Activated CD4-positive, CD25-positive, alpha-beta regulatory T cell treated with anti-CD3 and anti-CD28 coated beads, Interleukin-2, amount 50 U/mL, for 24 hours (primary cell): ENCODE data around the gene CMPK2.
"Not testable (repeated sequence)": the region's sequence is repeated elsewhere in the genome, so short reads cannot be mapped to it uniquely, and the experiment has no call there.

Source experiments
- ATAC-seq, 2 donors: fragments of 150-1000 bp; cut with Tn5 transposase; one replicate each; pipeline ENCODE4 v1.10.0; 2021; ENCODE audit warnings: mild to moderate bottlenecking in 1 of 2, moderate library complexity in 1 of 2

CMPK2 gene, protein sequence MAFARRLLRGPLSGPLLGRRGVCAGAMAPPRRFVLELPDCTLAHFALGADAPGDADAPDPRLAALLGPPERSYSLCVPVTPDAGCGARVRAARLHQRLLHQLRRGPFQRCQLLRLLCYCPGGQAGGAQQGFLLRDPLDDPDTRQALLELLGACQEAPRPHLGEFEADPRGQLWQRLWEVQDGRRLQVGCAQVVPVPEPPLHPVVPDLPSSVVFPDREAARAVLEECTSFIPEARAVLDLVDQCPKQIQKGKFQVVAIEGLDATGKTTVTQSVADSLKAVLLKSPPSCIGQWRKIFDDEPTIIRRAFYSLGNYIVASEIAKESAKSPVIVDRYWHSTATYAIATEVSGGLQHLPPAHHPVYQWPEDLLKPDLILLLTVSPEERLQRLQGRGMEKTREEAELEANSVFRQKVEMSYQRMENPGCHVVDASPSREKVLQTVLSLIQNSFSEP

DNA sequence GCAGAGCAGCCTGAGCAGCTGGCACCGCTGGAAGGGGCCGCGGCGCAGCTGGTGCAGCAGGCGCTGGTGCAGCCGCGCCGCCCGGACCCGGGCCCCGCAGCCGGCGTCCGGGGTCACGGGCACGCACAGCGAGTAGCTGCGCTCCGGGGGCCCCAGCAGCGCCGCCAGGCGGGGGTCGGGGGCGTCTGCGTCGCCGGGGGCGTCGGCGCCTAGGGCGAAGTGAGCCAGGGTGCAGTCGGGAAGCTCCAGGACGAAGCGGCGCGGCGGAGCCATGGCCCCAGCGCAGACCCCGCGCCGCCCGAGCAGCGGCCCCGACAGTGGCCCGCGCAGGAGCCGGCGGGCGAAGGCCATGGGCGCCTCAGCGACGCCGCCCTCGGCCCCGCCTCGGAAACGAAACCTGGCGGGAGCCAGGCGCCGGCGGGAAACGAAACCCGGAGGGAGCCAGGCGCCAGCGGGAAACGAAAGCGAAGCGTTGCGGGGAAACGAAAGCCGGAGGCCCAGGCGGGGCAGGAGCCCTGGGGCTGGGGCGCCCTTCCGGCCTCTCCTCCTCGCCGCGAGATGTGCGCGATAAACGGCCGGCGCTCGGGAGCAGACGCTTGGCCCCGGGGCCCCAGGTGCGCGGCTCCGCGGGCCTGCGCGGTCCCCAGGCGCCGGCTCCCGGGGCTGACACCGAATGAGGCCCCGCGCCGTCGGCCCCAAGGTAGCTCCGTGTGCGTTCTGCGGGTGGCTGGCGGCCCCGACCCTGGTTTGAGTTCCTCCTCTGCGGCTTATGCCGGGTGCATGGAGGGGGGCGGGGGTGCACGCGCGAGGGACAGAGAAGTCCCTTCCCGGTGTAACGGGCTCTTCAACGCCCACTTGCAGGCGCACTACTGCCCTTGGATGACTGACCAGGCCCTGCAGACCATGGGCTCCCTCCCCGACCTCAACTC, at the start of gene CMPK2:
Gene CMPK2, minus strand, starts transcription at position 562 of the 929 bp plus-strand sequence. Its CDS starts 211 bp downstream, at position 351.
- peak; percentile 76 to 77 for ATAC-seq

DNA sequence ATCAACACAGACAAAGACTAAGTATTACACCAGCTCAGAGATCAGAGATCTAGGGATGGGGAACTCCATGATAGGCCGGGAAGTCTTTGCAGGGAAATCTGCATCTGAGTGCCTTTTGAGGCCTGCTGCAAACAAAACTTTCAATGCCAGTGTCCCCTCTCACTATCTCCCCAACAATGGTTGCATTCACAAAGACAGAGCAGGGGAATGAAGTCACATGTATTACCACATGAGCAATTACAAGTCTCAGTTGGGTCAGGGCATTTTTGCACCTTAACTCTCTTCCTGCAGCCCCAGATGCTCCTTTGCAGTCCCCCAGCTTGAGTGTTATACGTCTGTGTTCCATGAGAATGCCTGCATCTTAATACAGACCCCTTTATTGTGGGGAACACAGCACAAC, 49.7 kb upstream of the CMPK2 start:
- ATAC-seq: no peak

GRCh38 chr2:6914828-6915227, 49.1 kb upstream of the CMPK2 start:
- ATAC-seq: no peak

DNA sequence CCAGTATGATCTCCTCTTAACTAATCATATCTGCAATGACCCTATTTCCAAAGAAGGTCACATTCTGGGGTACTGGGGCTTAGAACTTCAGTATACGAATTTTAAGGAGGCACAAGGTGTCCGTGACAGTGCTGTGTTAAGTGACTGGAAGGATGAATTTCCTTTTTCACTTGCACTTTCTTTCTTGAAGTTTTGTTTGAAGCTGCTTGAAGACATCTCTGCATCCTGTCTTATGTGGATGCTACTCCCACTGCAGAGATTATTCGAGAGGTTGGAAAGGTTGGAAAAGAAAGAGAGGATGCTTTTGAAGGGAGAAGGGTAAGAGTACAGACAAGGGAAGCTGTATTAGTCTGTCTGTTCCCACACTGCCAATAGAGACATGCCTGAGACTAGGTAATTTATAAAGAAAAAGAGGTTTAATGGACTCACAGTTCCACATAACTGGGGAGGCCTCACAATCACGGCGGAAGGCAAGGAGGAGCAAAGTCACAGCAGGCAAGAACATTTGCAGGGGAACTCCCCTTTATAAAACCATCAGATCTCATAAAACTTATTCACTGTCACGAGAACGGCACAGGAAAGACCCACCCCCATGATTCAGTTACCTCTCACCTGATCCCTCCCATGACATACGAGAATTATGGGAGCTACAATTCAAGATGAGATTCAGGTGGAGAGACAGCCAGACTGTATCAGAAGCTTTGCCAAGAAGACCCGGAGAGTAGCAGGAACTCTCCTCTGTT, 47.9 kb upstream of the CMPK2 start:
- ATAC-seq: peak; percentile 44 to 51

GRCh38 chr2:6911721-6912120, 46.0 kb upstream of the CMPK2 start:
- no peak for ATAC-seq

GRCh38 chr2:6909431-6910385, 44.0 kb upstream of the CMPK2 start:
- peak; percentile 59 to 63 for ATAC-seq

DNA sequence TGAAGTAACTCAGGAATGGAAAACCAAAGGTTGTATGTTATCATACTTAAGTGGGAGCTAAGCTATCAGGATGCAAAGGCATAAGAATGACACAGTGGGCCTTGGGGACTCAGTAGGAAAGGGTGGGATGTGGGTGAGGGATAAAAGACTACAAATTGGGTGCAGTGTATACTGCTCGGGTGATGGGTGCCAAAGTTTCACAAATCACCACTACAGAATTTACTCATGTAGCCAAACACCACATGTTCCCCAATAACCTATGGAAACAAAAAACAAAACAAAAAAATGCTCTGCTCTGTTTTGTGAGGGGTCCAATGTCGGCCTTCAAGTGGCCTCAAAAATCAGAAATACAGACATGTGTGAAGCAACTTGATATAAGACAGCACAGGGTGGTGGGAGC, 42.6 kb upstream of the CMPK2 start:
- ATAC-seq: no peak

DNA sequence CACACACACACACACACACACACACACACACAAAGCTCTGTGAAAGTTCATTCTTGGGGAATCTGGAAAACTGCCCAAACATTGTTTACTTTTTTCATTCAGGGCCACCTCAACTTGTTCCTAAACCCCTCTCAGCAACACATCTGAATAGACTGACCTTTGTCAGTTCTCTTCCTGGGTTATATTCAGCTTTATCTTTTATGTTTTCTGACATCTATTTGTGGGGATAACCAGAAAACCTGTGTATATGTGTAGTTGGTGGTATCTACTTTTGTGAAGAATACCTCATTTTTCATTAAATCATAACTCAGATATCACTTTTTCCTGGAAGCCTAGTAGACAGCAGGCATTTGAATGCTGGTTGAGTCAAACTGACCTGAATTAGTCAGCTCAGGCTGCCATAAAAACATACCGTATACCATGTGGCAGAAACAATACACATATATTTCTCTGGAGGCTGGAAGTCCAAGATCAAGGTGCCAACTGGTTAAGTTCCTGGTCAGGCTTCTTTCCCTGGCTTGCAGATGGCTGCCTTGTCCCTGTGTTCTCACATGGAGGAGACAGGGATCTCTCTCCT, 40.5 kb upstream of the CMPK2 start:
- peak; percentile 75 to 76 for ATAC-seq

DNA sequence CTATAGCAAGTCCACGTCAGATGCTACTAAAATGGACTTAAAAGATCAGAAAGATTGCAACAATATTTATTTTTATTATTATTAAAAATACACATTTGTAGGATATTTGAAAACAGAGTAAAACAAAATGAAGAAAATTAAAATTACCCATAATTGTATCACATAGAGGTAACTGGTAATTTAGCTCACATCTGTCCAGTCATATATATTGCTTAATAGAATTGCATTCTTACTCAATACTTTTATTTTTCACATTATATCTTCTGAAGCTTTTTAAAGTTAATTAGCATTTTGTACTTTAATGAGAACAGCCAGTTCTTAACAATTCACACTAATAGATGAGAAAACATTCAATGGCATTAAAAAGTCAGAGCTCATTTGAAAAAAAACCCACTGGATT, 40.0 kb upstream of the CMPK2 start:
- ATAC-seq: no peak

- not testable (repeated sequence) for ATAC-seq
Measured at GRCh38 chr2:6902581-6902980, 36.9 kb upstream of the CMPK2 start.

- ATAC-seq: no peak
Measured at GRCh38 chr2:6896930-6897759, 31.4 kb upstream of the CMPK2 start.

GRCh38 chr2:6893876-6894482, 28.3 kb upstream of the CMPK2 start:
- ATAC-seq: no peak

DNA sequence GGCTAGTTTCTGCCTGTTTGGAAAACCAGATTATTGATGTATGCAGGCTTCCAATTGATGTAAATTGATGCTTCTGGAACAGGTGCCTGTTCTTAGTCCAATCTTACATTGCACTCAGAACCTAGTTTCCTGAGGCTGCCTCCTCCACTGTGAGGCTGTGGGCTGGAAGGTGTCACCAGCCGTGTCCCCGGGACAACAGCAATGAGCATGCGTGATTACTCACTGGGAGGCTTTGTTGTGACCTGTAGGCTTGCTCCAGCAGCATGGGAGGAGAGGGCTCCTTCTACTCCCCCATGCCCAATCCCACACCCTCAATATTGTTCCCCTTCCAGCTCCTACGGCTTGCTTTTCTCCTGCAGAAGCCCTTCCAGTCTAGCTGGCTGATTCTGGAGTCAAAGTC, 23.0 kb upstream of the CMPK2 start:
- ATAC-seq: no peak

GRCh38 chr2:6887751-6888192, 22.1 kb upstream of the CMPK2 start:
- no peak for ATAC-seq

- ATAC-seq: no peak
Measured at GRCh38 chr2:6885968-6886367, 20.3 kb upstream of the CMPK2 start.

DNA sequence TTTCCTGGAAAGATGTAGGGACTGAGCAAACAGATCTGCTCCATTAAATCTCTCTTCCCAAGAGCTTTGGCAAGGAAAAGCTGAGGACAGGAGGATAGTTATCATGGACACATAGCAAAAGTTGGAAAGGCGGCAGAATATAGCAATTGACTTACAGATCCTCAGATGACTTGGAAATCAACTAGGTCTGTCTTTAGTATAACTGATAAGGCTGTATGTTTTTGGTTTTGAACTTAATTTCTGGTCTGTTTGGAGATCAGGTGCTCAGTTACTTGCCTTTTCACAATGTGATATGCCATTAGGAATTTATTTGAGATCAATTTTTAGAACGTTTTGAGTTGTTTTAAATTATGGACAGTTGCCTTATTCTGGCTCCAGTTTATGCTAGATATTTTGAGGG, 19.8 kb upstream of the CMPK2 start:
- ATAC-seq: no peak

- ATAC-seq: no peak
Measured at GRCh38 chr2:6883448-6884122, 17.9 kb upstream of the CMPK2 start.

DNA sequence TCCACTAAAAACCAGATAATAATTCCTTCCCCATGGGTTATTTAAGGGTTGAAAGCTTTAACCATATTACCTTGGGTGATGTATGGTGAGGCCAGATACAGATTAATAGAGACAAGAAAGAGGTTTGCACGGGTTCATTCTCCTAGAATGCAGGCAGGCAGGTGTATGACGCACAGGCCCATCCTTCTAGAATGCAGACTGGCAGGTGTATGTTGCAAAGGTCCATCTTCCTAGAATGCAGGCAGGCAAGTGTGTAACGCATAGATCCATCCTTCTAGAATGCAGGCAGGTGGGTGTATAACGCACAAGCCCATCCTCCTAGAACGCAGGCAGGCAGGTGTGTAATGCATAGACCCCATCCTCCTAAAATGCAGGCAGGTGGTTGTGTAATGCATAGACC, 15.8 kb upstream of the CMPK2 start:
- ATAC-seq: no peak

GRCh38 chr2:6881046-6881445, 15.3 kb upstream of the CMPK2 start:
- ATAC-seq: peak; percentile 22 to 44
